Measurements from ENCODE around the gene LRRC10B. TPM values are rescaled to one million over a fixed set of nuclear protein-coding genes. Genes with fewer than 3 reads are reported as not detected.

LRRC10B gene
- total RNA-seq, 1 experiment from 2014 or later: not detected

GRCh38 chr11:61542705-61543104 lies 34.2 kb downstream of the LRRC10B start:
- RAD21 ChIA-PET (ENCODE audit: low non-redundant PET in 1 of 2, low total read pairs in 2 of 2, uncharacterized antibody in 2 of 2, unreplicated experiment in 2 of 2): no interaction called here
- TF ChIP-seq JUND (IDR thresholded peaks at IDR 0.05) (no peak), RAD21 (IDR thresholded peaks at IDR 0.05; ENCODE audit: low read depth) (no peak), YY1 (IDR thresholded peaks at IDR 0.05; ENCODE audit: extremely low read depth, insufficient replicate concordance, low read depth, low read length) (no peak), TCF7L2 (IDR thresholded peaks at IDR 0.05; ENCODE audit: borderline replicate concordance, extremely low read depth, insufficient read depth, insufficient read length) (no peak), ZFX (IDR thresholded peaks at IDR 0.05) (no peak)
- H3K4me2 ChIP-seq (ENCODE audit: low read length): no peak overlapping the region
- no peaks in the 10 kb centered on the region for H3K9me3 ChIP-seq (ENCODE audit: control insufficient read depth in 1 of 2, insufficient read depth in 1 of 2, low read depth in 1 of 2, low read length in 2 of 2)
- H3K36me3 ChIP-seq (ENCODE audit: control insufficient read depth in 1 of 2, insufficient read depth in 2 of 2, low read length in 2 of 2): no peaks in the 10 kb centered on the region; a peak in 1 of 4 replicates
- no peak overlapping the region for H3K9ac ChIP-seq (ENCODE audit: low read length)
- BruUV-seq (replicated peaks): no TSS peak
- H3K9me2 ChIP-seq (ENCODE audit: insufficient read depth): no peaks in the 10 kb centered on the region
- POLR2A ChIA-PET: no interaction called here
- no peak overlapping the region; the same call in 1 of the 2 replicates for H3K27ac ChIP-seq (ENCODE audit: low read depth, low read length)
- H4K20me1 ChIP-seq (ENCODE audit: insufficient read depth): no peaks in the 10 kb centered on the region
- H3K27me3 ChIP-seq (ENCODE audit: insufficient read depth, low read length): no peaks in the 10 kb centered on the region
- no peak for ATAC-seq
- no peak overlapping the region for H2AFZ ChIP-seq (ENCODE audit: low read depth, low read length, poor library complexity, severe bottlenecking)
- DNase-seq (ENCODE audit: low read depth, low spot score): no peak
- H3K4me1 ChIP-seq (ENCODE audit: control insufficient read depth in 1 of 2, insufficient read depth in 2 of 2, low read length in 2 of 2): peaks cover 6 to 23% of the 10 kb centered on the region in 2 experiments
- CTCF ChIA-PET: interaction anchor here (1.5 to 2.0 kb wide), 2 partner anchors 11 to 24 kb away, joined by 4 to 8 read pairs; no protein-coding TSS in a partner anchor
- intact Hi-C loops (cut with micrococcal nuclease): no loop called here
- H3K79me2 ChIP-seq (ENCODE audit: insufficient read depth, low read length): no peaks in the 10 kb centered on the region
- no peak overlapping the region for H3K4me3 ChIP-seq (replicated peaks in 1 of 2; ENCODE audit: low read depth in 1 of 2, low read length in 2 of 2)

DNA sequence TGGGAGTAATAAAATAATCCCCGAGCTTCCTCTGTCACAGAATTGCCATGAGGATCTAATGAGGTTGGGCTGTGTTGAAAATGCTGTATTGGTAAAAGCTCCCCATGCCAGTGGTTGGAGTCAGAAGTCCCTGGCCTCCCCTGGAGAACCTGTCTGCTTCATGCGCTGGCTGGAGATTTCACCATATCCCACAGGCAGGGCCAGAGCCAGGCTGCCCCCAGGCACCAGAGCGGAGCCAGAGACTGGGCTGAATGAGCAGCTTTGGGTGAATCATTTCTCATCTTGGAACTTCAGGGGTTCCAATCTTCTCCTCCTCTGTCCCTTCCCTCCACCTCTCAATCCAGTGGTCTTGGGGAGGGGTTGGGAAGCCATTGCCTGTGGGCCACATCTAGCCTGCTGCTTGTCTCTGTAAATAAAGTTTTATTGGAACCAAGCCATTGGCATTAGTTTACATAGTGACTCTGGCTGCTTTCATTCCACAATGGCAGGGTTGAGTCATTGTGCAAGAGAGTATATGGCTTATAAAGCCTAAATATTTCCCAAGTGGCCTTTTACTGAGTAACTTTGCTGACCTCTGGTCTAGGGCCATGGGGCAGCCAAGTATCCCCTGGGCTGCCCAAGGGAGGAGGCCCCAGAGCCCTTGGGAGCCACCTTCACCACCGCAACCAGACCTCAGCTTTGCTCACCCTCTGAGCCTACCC lies 35.2 kb downstream of the LRRC10B start:
- DNase-seq (ENCODE audit: low read depth, low spot score): no peak
- no peak overlapping the region for H2AFZ ChIP-seq (ENCODE audit: low read depth, low read length, poor library complexity, severe bottlenecking)
- no TSS peak for BruUV-seq (replicated peaks)
- H3K36me3 ChIP-seq (ENCODE audit: control insufficient read depth in 1 of 2, insufficient read depth in 2 of 2, low read length in 2 of 2): no peaks in the 10 kb centered on the region; a peak in 1 of 4 replicates
- H3K4me3 ChIP-seq (replicated peaks in 1 of 2; ENCODE audit: low read depth in 1 of 2, low read length in 2 of 2): no peak overlapping the region
- POLR2A ChIA-PET: no interaction called here
- no peak overlapping the region for H3K9ac ChIP-seq (ENCODE audit: low read length)
- H4K20me1 ChIP-seq (ENCODE audit: insufficient read depth): no peaks in the 10 kb centered on the region
- CTCF ChIA-PET: interaction anchor here (1.5 to 2.0 kb wide), 3 partner anchors 23 to 95 kb away, joined by 4 to 7 read pairs (median 6); no protein-coding TSS in a partner anchor
- H3K4me2 ChIP-seq (ENCODE audit: low read length): no peak overlapping the region
- H3K27me3 ChIP-seq (ENCODE audit: insufficient read depth, low read length): no peaks in the 10 kb centered on the region
- H3K9me2 ChIP-seq (ENCODE audit: insufficient read depth): no peaks in the 10 kb centered on the region
- H3K4me1 ChIP-seq (ENCODE audit: control insufficient read depth in 1 of 2, insufficient read depth in 2 of 2, low read length in 2 of 2): peaks cover 6 to 23% of the 10 kb centered on the region in 2 experiments
- no peak overlapping the region for H3K27ac ChIP-seq (ENCODE audit: low read depth, low read length)
- intact Hi-C loops (cut with micrococcal nuclease): no loop called here
- H3K79me2 ChIP-seq (ENCODE audit: insufficient read depth, low read length): no peaks in the 10 kb centered on the region
- RAD21 ChIA-PET (ENCODE audit: low non-redundant PET in 1 of 2, low total read pairs in 2 of 2, uncharacterized antibody in 2 of 2, unreplicated experiment in 2 of 2): no interaction called here
- TF ChIP-seq ZFX (IDR thresholded peaks at IDR 0.05): no peak
- TF ChIP-seq POLR2A (IDR thresholded peaks at IDR 0.05; ENCODE audit: borderline replicate concordance, extremely low read depth, insufficient read depth, insufficient read length): no peak
- TF ChIP-seq ZNF274 (IDR thresholded peaks at IDR 0.05; ENCODE audit: low read depth, low read length): no peak
- TF ChIP-seq JUND (IDR thresholded peaks at IDR 0.05): no peak
- TF ChIP-seq EGR1 (IDR thresholded peaks at IDR 0.05; ENCODE audit: low read depth): no peak
- no peak for TF ChIP-seq RAD21 (IDR thresholded peaks at IDR 0.05; ENCODE audit: low read depth)
- no peak for TF ChIP-seq YY1 (IDR thresholded peaks at IDR 0.05; ENCODE audit: extremely low read depth, insufficient replicate concordance, low read depth, low read length)
- no peak for TF ChIP-seq CTCF (IDR thresholded peaks at IDR 0.05 in 2 of 3, conservative IDR thresholded peaks at IDR 0.05 in 1 of 3; ENCODE audit: borderline replicate concordance in 1 of 3, insufficient read depth in 1 of 3, low read depth in 2 of 3, low read length in 2 of 3)
- no peak for TF ChIP-seq FOSL1 (IDR thresholded peaks at IDR 0.05; ENCODE audit: low read depth)
- TF ChIP-seq, protein P1, sequence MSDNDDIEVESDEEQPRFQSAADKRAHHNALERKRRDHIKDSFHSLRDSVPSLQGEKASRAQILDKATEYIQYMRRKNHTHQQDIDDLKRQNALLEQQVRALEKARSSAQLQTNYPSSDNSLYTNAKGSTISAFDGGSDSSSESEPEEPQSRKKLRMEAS (IDR thresholded peaks at IDR 0.05): no peak
- H3K9me3 ChIP-seq (ENCODE audit: control insufficient read depth in 1 of 2, insufficient read depth in 1 of 2, low read depth in 1 of 2, low read length in 2 of 2): no peaks in the 10 kb centered on the region
- no peak for ATAC-seq

Measured in HCT116 (cell line).